ENCODE measurements around the gene ECE1. TPM values are rescaled to one million over a fixed set of nuclear protein-coding genes. Genes with fewer than 3 reads are reported as not detected.

ECE1 gene
- total and polyA plus RNA-seq, 10 of the 15 experiments (the other 5 are each of a cell fraction or from before 2014, with no cell fraction given): 0.97 to 81.0 (median 37.0) TPM

- TF ChIP-seq SKIL (IDR thresholded peaks at IDR 0.05; ENCODE audit: low read depth, poor library complexity, severe bottlenecking): no peak
- no peak for TF ChIP-seq IRF3 (IDR thresholded peaks at IDR 0.05)
- no peak for TF ChIP-seq GABPA (IDR thresholded peaks at IDR 0.05; ENCODE audit: low read depth)
- TF ChIP-seq MTA2 (IDR thresholded peaks at IDR 0.05; ENCODE audit: low read depth): no peak
These were observed 18.1 kb upstream of the ECE1 start (continued) for GRCh38 chr1:21308330-21308729.

GRCh38 chr1:21307663-21308305, 17.5 kb upstream of the ECE1 start:
- CTCF ChIA-PET: interaction anchor here (1.8 kb wide), 1 partner anchor 53 kb away, joined by 5 read pairs; no protein-coding TSS in a partner anchor
- TF ChIP-seq ZNF24 (IDR thresholded peaks at IDR 0.05): no peak
- no peak for TF ChIP-seq ZBED1 (IDR thresholded peaks at IDR 0.05; ENCODE audit: borderline replicate concordance)
- TF ChIP-seq RUNX3 (IDR thresholded peaks at IDR 0.05; ENCODE audit: low read length): no peak
- TF ChIP-seq YY1 (IDR thresholded peaks at IDR 0.05; ENCODE audit: low read depth, low read length): no peak
- no peak for TF ChIP-seq LARP7 (IDR thresholded peaks at IDR 0.05)
- no peak for TF ChIP-seq EZH2 (IDR thresholded peaks at IDR 0.05; ENCODE audit: borderline replicate concordance, control insufficient read depth, low read depth, low read length)
- no peak for TF ChIP-seq SIX5 (IDR thresholded peaks at IDR 0.05; ENCODE audit: low read depth, low read length, severe bottlenecking)
- TF ChIP-seq CREB1 (IDR thresholded peaks at IDR 0.05; ENCODE audit: low read depth): no peak
- no peak for TF ChIP-seq BRCA1 (IDR thresholded peaks at IDR 0.05; ENCODE audit: low read depth, low read length)
- no peak for TF ChIP-seq RELB (IDR thresholded peaks at IDR 0.05; ENCODE audit: low read depth)
- TF ChIP-seq NR2C2 (IDR thresholded peaks at IDR 0.05; ENCODE audit: borderline replicate concordance, control insufficient read depth, insufficient read length, low read depth): no peak
- intact Hi-C loops (cut with micrococcal nuclease; ENCODE audit: unreplicated experiment) (no loop called here), in situ Hi-C loops (cut with MboI) (no loop called here)
- SMC1A ChIA-PET (ENCODE audit: uncharacterized antibody, unreplicated experiment): interaction anchor here (0.7 to 1.5 kb wide), 4 partner anchors 8 to 64 kb away, joined by 3 to 4 read pairs (median 4); no protein-coding TSS in a partner anchor
- Histone ChIP-seq H4K20me1 (ENCODE audit: control insufficient read depth, insufficient read depth) (peaks cover 4% of the 10 kb centered on the region), H3K27ac (ENCODE audit: control insufficient read depth, insufficient read depth) (no peak overlapping the region), H3K4me2 (ENCODE audit: control insufficient read depth, insufficient read depth) (no peak overlapping the region), H2AFZ (ENCODE audit: control insufficient read depth, low read depth, low read length) (no peak overlapping the region), H3K79me2 (ENCODE audit: control insufficient read depth, insufficient read depth, low read length) (no peaks in the 10 kb centered on the region), H3K9ac (ENCODE audit: control insufficient read depth, insufficient read depth, low read length) (no peak overlapping the region), H3K9me3 (replicated peaks; ENCODE audit: control insufficient read depth, insufficient read depth, low read length) (no peaks in the 10 kb centered on the region; the same call in 2 of the 3 replicates), H3K4me3 (no peak overlapping the region), H3K4me1 (ENCODE audit: control insufficient read depth, insufficient read depth, low read length) (no peaks in the 10 kb centered on the region; the same call in 1 of the 2 replicates), H3K27me3 (replicated peaks in 1 of 2; ENCODE audit: control insufficient read depth in 2 of 2, insufficient read depth in 2 of 2, low read length in 1 of 2) (no peaks in the 10 kb centered on the region), H3K36me3 (ENCODE audit: control insufficient read depth in 2 of 2, insufficient read depth in 2 of 2, low read length in 1 of 2) (peaks cover 0 to 2% of the 10 kb centered on the region in 2 experiments; a peak in 1 of 4 replicates)
- BruUV-seq (replicated peaks): no TSS peak
- RAD21 ChIA-PET (ENCODE audit: unreplicated experiment): no interaction called here
- 58% methylated on average over 6 of the region's 6 CpGs for WGBS (ENCODE audit: insufficient coverage, insufficient replicate concordance, low lambda C conversion rate, missing lambda C conversion rate)
- POLR2A ChIA-PET: no interaction called here
- FAIRE-seq (no peak), ATAC-seq (peak; percentile 78), DNase-seq (ENCODE audit: low read depth, low spot score) (no peak)

Data from GM12878 (cell line).